ENCODE measurements around the gene PEAK1. TPM values are rescaled to one million over a fixed set of nuclear protein-coding genes. Genes with fewer than 3 reads are reported as not detected.

Gene PEAK1
- total RNA-seq, 1 experiment from 2014 or later = 2.6 TPM

- DNase-seq (ENCODE audit: low spot score) = no peak
Observed at GRCh38 chr15:77400258-77400657, 19.6 kb downstream of the PEAK1 start.

DNA sequence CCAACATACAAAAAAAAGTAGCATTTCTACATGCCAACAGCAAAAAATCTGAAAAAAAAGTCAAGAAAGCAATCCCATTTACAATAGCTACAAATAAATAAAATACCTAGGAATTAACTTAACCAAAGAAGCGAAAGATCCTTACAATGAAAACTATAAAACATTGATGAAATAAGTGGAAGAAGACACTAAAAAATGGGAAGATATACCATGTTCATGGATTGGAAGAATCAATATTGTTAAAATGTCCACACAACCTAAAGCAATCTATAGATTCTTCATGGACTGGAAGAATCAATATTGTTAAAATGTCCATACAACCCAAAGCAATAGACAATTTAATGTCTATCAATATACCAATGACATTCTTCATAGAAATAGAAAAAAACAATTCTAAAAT lies 21.0 kb downstream of the PEAK1 start:
- no peak for DNase-seq (ENCODE audit: low spot score)

DNA sequence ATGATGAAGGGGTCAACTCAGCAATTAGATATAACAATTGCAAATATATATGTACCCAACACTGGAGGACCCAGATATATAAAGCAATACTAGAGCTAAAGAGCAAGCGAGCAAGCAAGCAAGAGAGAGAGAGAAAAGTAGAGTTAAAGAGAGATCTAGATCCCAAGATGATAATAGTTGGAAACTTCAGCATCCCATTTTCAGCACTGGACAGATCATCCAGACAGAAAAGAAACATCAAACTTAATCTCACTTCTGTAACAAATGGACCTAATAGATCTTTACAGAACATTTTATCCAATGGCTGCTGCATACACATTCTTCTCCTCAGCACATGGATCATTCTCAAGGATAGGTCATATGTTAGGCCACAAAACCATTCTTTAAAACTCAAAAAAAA lies 23.2 kb downstream of the PEAK1 start:
- no peak for DNase-seq (ENCODE audit: low spot score)

DNA sequence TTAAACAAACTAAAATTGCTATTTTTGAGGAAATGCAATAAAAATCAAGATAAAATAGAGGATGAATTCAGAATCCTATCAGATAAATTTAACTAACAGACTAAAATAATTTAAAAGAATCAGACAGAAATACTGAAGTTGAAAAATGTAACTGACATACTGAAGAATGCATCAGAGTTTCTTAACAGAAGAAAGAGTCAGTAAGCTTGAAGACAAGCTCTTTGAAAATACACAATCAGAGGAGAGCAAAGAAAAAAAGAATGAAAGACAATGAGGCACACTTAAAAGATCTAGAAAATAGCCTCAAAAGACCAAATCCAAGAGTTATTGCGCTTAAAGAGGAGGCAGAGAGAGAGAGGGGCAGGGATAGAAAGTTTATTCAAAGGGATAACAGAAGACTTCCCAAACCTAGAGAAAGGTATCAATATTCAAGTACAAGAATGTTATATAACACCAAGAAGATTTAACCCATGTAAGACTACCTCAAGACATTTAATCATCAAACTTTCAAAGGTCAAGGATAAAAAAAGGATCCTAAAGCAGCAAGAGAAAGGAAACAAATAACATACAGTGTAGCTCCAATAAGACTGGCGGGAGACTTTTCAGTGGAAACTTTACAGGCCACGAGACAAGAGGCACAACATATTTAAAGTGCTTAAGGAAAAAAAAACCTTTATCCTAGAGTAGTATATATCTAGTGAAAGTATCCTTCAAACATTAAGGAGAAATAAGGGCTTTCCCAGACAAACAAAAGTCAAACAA lies 24.7 kb downstream of the PEAK1 start:
- no peak for DNase-seq (ENCODE audit: low spot score)

GRCh38 chr15:77393471-77393840 lies 26.4 kb downstream of the PEAK1 start:
- DNase-seq (ENCODE audit: low spot score) = no peak

- no peak for DNase-seq (ENCODE audit: low spot score)
Observed at GRCh38 chr15:77392762-77393470, 27.0 kb downstream of the PEAK1 start.

DNA sequence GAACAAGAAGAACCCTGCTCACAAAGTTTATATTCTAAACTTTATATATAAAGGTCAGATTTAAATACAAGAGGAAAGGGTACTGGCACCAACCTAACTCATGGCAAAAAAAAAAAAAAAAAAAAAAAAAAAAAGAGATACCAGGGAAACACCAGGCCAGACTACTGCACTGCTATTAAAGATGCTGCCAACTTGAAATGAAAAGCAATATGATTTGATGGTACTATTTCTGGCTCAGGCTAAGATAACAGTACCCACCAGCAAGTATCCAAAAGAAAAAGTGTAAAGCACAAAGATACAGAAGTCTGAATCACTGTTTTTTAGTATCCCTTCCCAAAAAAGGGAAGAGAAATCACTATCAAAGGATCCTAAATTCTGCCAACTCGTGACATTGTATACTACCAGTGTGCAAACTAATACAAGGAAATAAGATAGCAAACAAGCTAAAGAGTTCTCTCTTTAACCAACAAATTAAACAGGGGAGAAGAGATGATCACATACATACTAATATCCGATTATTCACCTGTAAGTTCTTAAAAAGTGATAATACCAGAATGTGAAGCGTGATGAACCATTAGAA lies 28.4 kb downstream of the PEAK1 start:
- DNase-seq (ENCODE audit: low spot score) = no peak

GRCh38 chr15:77387365-77388105 lies 32.4 kb downstream of the PEAK1 start:
- DNase-seq (ENCODE audit: low spot score) = no peak

GRCh38 chr15:77386626-77387025 lies 33.3 kb downstream of the PEAK1 start:
- no peak for DNase-seq (ENCODE audit: low spot score)

GRCh38 chr15:77384589-77385359 lies 35.1 kb downstream of the PEAK1 start:
- no peak for DNase-seq (ENCODE audit: low spot score)

DNA sequence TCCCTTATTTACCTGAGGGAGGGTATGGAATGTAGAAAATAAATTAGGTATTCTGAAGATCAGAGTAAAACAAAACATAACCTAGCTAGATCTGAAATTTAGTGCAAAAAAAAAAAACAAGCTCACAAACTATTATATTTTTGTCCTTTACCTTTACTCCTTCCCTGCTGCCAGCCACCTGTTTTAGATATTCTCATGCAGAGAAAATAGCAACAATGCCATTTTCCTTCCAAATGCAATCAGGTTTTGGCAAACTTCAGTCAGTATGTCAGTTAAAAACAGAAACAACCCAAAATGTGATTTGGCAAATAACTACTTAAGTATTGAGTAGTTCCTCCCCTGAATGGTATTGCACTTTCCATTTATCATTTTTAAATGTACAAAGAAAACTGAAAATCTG lies 35.8 kb downstream of the PEAK1 start:
- DNase-seq (ENCODE audit: low spot score) = no peak

DNA sequence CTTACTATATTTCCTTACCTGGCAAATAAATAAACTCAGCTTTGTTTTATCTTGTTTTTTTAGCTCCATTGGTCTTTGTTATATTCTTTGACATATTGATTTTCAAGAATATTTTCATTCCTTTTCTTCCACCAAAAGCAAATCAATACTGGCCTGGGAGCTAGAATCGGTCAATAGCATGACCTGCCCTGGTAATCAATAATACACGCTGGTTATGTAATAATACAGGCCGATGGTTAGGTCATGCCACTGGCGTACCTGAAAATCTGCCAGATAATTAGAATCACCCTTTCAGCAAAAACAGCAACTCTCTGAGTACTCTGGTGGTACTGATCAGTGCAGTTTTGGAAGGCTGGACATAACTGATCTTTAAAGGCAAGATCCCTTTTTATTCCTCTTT lies 39.9 kb downstream of the PEAK1 start:
- no peak for DNase-seq (ENCODE audit: low spot score)

- DNase-seq (ENCODE audit: low spot score) = no peak
Observed at GRCh38 chr15:77376770-77377169, 43.1 kb downstream of the PEAK1 start.

GRCh38 chr15:77375133-77375532 lies 44.8 kb downstream of the PEAK1 start:
- no peak for DNase-seq (ENCODE audit: low spot score)

- DNase-seq (ENCODE audit: low spot score) = no peak
Observed at GRCh38 chr15:77373441-77373840, 46.5 kb downstream of the PEAK1 start.

- no peak for DNase-seq (ENCODE audit: low spot score)
Observed at GRCh38 chr15:77371850-77372563, 47.9 kb downstream of the PEAK1 start.

DNA sequence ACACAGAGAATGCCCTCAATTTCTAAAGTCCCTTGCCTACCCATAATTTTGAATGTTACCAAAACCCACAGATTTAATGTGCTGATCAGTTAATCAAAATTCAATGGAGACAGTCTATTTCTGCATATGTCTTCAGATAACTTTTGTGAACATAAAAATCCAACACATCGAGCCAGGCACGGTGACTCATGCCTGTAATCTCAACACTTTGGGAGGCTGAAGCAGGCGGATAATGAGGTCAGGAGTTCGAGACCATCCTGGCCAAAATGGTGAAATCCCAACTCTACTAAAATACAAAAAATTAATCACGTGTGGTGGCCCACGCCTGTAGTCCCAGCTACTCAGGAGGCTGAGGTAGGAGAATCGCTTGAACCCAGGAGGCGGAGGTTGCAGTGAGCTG lies 49.3 kb downstream of the PEAK1 start:
- no peak for DNase-seq (ENCODE audit: low spot score)

- no peak for DNase-seq (ENCODE audit: low spot score)
Observed at GRCh38 chr15:77369168-77369567, 50.7 kb downstream of the PEAK1 start.

- DNase-seq (ENCODE audit: low spot score) = no peak
Observed at GRCh38 chr15:77367631-77368030, 52.3 kb downstream of the PEAK1 start.

DNA sequence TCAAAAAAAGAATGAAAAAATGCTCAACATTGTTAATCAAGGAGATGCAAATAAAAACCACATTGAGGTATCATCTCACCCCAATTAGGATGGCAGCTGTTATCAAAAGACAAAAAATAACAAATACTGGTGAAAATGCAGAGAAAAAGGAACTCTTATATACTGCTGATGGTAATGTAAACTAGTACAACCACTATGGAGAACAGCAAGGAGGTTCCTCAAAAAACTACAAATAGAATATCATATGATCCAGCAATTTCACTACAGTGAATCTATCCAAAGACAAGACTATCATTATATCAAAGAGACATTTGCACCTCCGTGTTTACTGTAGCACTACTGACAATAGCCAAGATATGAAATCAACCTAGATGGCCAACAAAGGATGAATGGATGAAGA lies 58.4 kb downstream of the PEAK1 start:
- no peak for DNase-seq (ENCODE audit: low spot score)
